Mammary epithelial cell (primary cell): ENCODE data around the gene BICD1.

Source experiments
- EZH2 ChIP-seq: IDR thresholded peaks from 2 replicates; pipeline ENCODE4 v1.6.1; 2012; ENCODE audit warnings: low read length, inconsistent platforms, borderline replicate concordance
- TF ChIP-seq, protein P1 (sequence below), 2 donors: IDR thresholded peaks in 1 of 2; conservative IDR thresholded peaks in 1 of 2; 2 replicates each; pipeline ENCODE4 v1.5.1; 2011 to 2012; ENCODE audit warnings: inconsistent platforms in 2 of 2, low read length in 2 of 2, mild to moderate bottlenecking in 2 of 2, control low read depth in 1 of 2, low read depth in 1 of 2; ENCODE audit not compliant: insufficient read depth in 1 of 2; ENCODE audit errors: extremely low read depth in 1 of 2

DNA sequence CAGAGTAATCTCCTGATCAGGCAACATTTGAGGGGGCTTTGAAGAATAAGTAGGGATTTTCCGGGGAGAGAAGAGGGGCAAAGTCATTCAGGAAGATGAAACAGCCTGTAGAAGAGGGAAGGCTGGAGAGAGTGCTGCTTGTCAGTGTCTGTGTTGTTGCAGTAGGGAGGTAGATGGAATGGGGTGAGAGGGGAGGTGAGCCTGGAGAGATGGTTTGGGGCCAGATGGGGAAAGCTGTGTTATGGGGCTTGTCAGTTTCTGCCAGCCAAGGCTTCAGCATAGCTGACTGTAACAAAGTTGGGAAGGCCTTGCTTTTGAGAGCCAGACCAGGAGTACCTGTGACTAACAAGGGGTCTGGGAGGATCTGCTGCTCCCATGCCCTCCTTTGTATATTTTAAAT, 18.0 kb downstream of the BICD1 start:
- TF ChIP-seq, protein P1, sequence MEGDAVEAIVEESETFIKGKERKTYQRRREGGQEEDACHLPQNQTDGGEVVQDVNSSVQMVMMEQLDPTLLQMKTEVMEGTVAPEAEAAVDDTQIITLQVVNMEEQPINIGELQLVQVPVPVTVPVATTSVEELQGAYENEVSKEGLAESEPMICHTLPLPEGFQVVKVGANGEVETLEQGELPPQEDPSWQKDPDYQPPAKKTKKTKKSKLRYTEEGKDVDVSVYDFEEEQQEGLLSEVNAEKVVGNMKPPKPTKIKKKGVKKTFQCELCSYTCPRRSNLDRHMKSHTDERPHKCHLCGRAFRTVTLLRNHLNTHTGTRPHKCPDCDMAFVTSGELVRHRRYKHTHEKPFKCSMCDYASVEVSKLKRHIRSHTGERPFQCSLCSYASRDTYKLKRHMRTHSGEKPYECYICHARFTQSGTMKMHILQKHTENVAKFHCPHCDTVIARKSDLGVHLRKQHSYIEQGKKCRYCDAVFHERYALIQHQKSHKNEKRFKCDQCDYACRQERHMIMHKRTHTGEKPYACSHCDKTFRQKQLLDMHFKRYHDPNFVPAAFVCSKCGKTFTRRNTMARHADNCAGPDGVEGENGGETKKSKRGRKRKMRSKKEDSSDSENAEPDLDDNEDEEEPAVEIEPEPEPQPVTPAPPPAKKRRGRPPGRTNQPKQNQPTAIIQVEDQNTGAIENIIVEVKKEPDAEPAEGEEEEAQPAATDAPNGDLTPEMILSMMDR (conservative IDR thresholded peaks at IDR 0.05 in 1 of 2, IDR thresholded peaks at IDR 0.05 in 1 of 2; ENCODE audit: extremely low read depth in 1 of 2, insufficient read depth in 1 of 2, low read depth in 1 of 2, low read length in 2 of 2): no peak
- no peak for TF ChIP-seq EZH2
